ENCODE results near the gene APAF1. TPM values are rescaled to one million over a fixed set of nuclear protein-coding genes. Genes with fewer than 3 reads are reported as not detected.

APAF1 gene
- total RNA-seq, 4 donors from 2014 or later: 5.7 to 8.5 (median 6.5) TPM

DNA sequence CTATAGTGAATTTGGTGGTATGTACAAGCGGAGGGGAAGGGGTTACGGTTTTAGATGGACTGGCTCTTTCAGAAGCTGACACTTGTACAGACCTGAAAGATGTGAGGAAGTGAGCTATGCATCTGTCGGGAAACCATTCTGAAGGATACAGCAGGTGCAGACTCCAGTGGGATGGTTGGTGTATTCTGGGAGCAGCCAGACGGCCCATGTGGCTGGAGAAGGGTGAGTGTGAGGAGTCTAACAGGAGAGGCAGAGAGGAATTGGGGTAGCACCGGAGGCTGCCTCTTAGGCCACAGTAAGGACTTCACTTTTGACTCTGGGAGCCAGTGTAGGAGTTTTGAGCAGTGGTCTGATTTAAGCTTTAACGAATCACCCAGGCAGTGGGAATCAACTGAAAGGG, 90.7 kb downstream of the APAF1 start:
- DNase-seq (ENCODE audit: low spot score in 2 of 2): no peak
- intact Hi-C loops (cut with DNase I; ENCODE audit: low total_unique reads): no loop called here
- TF ChIP-seq, protein P1, sequence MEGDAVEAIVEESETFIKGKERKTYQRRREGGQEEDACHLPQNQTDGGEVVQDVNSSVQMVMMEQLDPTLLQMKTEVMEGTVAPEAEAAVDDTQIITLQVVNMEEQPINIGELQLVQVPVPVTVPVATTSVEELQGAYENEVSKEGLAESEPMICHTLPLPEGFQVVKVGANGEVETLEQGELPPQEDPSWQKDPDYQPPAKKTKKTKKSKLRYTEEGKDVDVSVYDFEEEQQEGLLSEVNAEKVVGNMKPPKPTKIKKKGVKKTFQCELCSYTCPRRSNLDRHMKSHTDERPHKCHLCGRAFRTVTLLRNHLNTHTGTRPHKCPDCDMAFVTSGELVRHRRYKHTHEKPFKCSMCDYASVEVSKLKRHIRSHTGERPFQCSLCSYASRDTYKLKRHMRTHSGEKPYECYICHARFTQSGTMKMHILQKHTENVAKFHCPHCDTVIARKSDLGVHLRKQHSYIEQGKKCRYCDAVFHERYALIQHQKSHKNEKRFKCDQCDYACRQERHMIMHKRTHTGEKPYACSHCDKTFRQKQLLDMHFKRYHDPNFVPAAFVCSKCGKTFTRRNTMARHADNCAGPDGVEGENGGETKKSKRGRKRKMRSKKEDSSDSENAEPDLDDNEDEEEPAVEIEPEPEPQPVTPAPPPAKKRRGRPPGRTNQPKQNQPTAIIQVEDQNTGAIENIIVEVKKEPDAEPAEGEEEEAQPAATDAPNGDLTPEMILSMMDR (IDR thresholded peaks at IDR 0.05): no peak
- TF ChIP-seq POLR2A (IDR thresholded peaks at IDR 0.05): no peak
- H3K4me3 ChIP-seq (ENCODE audit: low read depth, poor library complexity, severe bottlenecking): no peak overlapping the region
- WGBS, 2 donors: 93 to 98% methylated on average over 6 of the region's 6 CpGs

DNA sequence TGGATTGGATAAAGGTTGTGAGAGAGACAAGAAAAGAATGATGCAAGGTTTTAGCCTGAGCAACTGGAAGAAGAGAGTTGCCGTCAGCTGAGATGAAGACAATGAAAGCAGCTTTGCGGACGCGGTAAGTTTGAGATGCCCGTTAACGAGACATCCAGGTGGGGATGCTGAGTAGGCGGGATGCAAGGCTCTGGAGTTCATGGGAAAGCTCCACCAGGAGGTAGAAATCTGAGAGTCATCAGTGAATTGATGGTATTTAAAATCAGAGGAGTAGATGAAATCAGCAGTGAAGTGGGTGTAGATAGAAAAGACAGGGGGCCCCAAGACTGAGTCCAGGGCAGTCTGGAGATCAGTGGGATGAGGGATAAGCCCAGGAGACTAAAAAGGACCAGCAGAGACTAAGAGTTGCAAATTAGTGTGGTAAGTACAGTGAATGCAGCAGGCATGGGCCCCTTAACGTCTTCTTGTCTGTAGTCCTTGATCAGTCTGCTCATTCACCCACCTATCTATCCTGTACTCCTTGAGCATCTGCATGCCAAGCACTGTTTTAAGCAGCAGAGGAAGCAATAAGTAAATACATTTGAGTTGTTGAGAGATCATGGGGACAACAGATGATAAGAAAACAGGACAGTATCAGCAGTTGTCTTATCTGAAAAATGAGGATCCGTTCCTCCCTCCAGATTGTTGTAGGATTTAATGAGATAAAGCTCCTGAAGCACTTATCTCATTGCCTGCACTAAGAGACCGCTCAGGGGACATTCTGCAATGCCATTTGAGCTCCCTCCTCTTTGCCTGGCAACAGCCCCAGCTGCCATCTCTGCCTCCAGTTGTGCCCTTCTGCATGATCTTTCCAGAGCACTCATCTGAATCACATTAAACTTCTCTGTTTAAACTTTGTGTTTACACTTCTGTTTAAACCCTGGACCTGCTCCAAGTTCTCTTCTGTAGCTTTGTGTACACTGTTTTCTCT, 91.5 kb downstream of the APAF1 start:
- no peak overlapping the region for H3K4me3 ChIP-seq (ENCODE audit: low read depth, poor library complexity, severe bottlenecking)
- intact Hi-C loops (cut with DNase I; ENCODE audit: low total_unique reads): no loop called here
- DNase-seq (ENCODE audit: low spot score in 2 of 2): no peak
- TF ChIP-seq POLR2A (IDR thresholded peaks at IDR 0.05): no peak
- TF ChIP-seq, protein P1 (IDR thresholded peaks at IDR 0.05): no peak
- 88 to 89% methylated on average over 10 of the region's 10 CpGs for WGBS, 2 donors

DNA sequence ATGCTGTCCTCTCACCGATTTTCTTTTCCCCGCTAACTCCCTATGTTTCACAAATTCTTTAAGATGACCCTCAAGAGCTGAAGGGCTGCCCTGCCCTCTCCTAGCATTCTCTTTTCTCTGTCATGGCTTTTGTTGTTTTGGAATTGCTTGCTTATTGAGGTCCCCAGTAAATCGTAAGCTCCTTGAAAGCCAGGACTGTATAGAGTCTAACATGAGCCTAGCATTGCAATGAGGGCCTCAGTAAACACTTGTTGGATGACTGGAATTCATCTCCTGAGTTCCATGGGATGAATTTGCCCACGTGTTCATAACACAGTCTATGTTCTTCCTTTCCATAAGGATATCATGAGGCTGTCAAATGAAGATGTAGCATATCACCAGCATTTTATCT, 92.2 kb downstream of the APAF1 start:
- 78 to 79% methylated on average over 4 of the region's 4 CpGs for WGBS, 2 donors
- intact Hi-C loops (cut with DNase I; ENCODE audit: low total_unique reads): no loop called here
- TF ChIP-seq, protein P1 (IDR thresholded peaks at IDR 0.05): no peak
- TF ChIP-seq POLR2A (IDR thresholded peaks at IDR 0.05): no peak
- no peak overlapping the region for H3K4me3 ChIP-seq (ENCODE audit: low read depth, poor library complexity, severe bottlenecking)
- DNase-seq (ENCODE audit: low spot score in 2 of 2): no peak

DNA sequence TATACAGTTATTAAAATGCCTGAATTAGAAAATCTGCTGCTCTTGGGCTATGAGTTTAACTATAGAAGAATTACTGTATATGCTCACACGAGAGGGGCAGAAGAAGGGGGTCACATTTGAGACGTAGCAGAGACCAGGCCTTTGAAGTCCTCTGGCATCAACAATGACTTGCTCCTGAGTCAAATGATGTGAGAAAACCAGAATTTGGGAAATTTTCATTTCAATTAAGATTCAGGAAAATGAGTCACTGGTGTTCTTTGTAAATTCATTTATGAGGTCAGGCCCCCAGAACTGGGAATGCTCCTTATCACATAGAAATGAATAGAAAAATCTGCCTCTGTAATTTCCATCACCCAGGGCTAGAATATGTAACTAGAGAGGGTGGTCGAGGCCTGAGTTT, 92.9 kb downstream of the APAF1 start:
- intact Hi-C loops (cut with DNase I; ENCODE audit: low total_unique reads): no loop called here
- TF ChIP-seq, protein P1 (IDR thresholded peaks at IDR 0.05): no peak
- no peak for TF ChIP-seq POLR2A (IDR thresholded peaks at IDR 0.05)
- no peak for DNase-seq (ENCODE audit: low spot score in 2 of 2)
- no peak overlapping the region for H3K4me3 ChIP-seq (ENCODE audit: low read depth, poor library complexity, severe bottlenecking)
- 82 to 83% methylated on average over 3 of the region's 3 CpGs for WGBS, 2 donors

DNA sequence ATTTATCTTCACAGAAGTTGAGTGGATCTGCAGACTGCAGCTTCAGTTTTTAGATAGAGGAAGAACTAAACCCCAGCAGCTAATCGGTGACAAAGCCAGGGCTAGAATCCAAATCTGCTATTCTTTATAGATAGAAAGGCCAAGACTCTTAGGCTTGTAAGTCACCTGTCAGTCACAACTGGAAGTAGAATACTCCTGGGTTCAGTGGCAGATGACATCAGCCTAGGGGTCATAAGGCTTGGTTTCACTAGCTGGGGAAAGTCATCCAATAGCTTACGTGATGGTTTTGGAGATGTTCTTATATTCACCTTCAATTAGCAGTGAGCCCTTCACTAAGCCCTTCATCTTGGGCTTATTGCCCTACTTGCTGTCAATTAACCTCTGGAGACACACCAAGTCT, 93.4 kb downstream of the APAF1 start:
- intact Hi-C loops (cut with DNase I; ENCODE audit: low total_unique reads): no loop called here
- no peak for TF ChIP-seq POLR2A (IDR thresholded peaks at IDR 0.05)
- TF ChIP-seq, protein P1 (IDR thresholded peaks at IDR 0.05): no peak
- 90 to 95% methylated on average over 2 of the region's 2 CpGs for WGBS, 2 donors
- H3K4me3 ChIP-seq (ENCODE audit: low read depth, poor library complexity, severe bottlenecking): no peak overlapping the region
- DNase-seq (ENCODE audit: low spot score in 2 of 2): no peak

All from lower leg skin (tissue), 4 donors.